HG03439 (cell line): Measurements from ENCODE around the gene ADAMTS17.

Experiments used
- ATAC-seq: cut with Tn5 transposase; IDR thresholded peaks from one replicate; pipeline ENCODE4 v1.9.1; 2021; ENCODE audit warnings: mild to moderate bottlenecking, moderate library complexity; ENCODE audit not compliant: unreplicated experiment

The ADAMTS17 gene

GRCh38 chr15:100204771-100205170 is 137.0 kb downstream of the ADAMTS17 start:
- ATAC-seq, result no peak

GRCh38 chr15:100204211-100204610 is 137.6 kb downstream of the ADAMTS17 start:
- ATAC-seq, result no peak

GRCh38 chr15:100202309-100202960 is 139.3 kb downstream of the ADAMTS17 start:
- no peak for ATAC-seq

- no peak for ATAC-seq
Measured at GRCh38 chr15:100201376-100202280, 140.1 kb downstream of the ADAMTS17 start.

- no peak for ATAC-seq
Measured at GRCh38 chr15:100200287-100200880, 141.4 kb downstream of the ADAMTS17 start.

- ATAC-seq, result no peak
Measured at GRCh38 chr15:100199711-100200286, 142.0 kb downstream of the ADAMTS17 start.

GRCh38 chr15:100198442-100198841 is 143.3 kb downstream of the ADAMTS17 start:
- ATAC-seq, result no peak

- no peak for ATAC-seq
Measured at GRCh38 chr15:100196326-100197058, 145.3 kb downstream of the ADAMTS17 start.

- ATAC-seq, result no peak
Measured at GRCh38 chr15:100194996-100195395, 146.8 kb downstream of the ADAMTS17 start.

- no peak for ATAC-seq
Measured at GRCh38 chr15:100193277-100193860, 148.4 kb downstream of the ADAMTS17 start.

- ATAC-seq, result no peak
Measured at GRCh38 chr15:100192097-100193080, 149.4 kb downstream of the ADAMTS17 start.

- ATAC-seq, result no peak
Measured at GRCh38 chr15:100191161-100191560, 150.6 kb downstream of the ADAMTS17 start.

GRCh38 chr15:100190675-100191074 is 151.1 kb downstream of the ADAMTS17 start:
- no peak for ATAC-seq

GRCh38 chr15:100189849-100190248 is 151.9 kb downstream of the ADAMTS17 start:
- ATAC-seq, result no peak

- ATAC-seq, result no peak
Measured at GRCh38 chr15:100189319-100189718, 152.5 kb downstream of the ADAMTS17 start.

GRCh38 chr15:100187677-100188076 is 154.1 kb downstream of the ADAMTS17 start:
- ATAC-seq, result no peak

GRCh38 chr15:100186960-100187359 is 154.8 kb downstream of the ADAMTS17 start:
- ATAC-seq, result no peak

GRCh38 chr15:100186366-100186765 is 155.4 kb downstream of the ADAMTS17 start:
- no peak for ATAC-seq

- ATAC-seq, result no peak
Measured at GRCh38 chr15:100183921-100184495, 157.8 kb downstream of the ADAMTS17 start.
